Measurements from ENCODE around the gene ACADS. TPM values are rescaled to one million over a fixed set of nuclear protein-coding genes. Genes with fewer than 3 reads are reported as not detected.
"Not testable (repeated sequence)": the region's sequence is repeated elsewhere in the genome, so short reads cannot be mapped to it uniquely, and the experiment has no call there.

The ACADS gene
- total RNA-seq, 4 donors from 2014 or later = 1.2 to 46.1 (median 13.9) TPM

- Histone ChIP-seq H3K9me3 (no peaks in the 10 kb centered on the region), H3K36me3 (no peaks in the 10 kb centered on the region), H3K4me1 (no peaks in the 10 kb centered on the region), H3K27ac (peak overlapping the region; percentile 51 to 80), H3K4me3 (peak overlapping the region; percentile 34 to 59), H3K27me3 (no peaks in the 10 kb centered on the region)
- intact Hi-C loops (cut with DNase I; ENCODE audit: low total_unique reads) = no loop called here
- no peak for TF ChIP-seq POLR2A (IDR thresholded peaks at IDR 0.05)
- TF ChIP-seq, protein P1, sequence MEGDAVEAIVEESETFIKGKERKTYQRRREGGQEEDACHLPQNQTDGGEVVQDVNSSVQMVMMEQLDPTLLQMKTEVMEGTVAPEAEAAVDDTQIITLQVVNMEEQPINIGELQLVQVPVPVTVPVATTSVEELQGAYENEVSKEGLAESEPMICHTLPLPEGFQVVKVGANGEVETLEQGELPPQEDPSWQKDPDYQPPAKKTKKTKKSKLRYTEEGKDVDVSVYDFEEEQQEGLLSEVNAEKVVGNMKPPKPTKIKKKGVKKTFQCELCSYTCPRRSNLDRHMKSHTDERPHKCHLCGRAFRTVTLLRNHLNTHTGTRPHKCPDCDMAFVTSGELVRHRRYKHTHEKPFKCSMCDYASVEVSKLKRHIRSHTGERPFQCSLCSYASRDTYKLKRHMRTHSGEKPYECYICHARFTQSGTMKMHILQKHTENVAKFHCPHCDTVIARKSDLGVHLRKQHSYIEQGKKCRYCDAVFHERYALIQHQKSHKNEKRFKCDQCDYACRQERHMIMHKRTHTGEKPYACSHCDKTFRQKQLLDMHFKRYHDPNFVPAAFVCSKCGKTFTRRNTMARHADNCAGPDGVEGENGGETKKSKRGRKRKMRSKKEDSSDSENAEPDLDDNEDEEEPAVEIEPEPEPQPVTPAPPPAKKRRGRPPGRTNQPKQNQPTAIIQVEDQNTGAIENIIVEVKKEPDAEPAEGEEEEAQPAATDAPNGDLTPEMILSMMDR (IDR thresholded peaks at IDR 0.05) = no peak
- no peak for DNase-seq
These were observed 421 bp upstream of the ACADS start for GRCh38 chr12:120725151-120725658.

GRCh38 chr12:120726510-120726793, 826 bp downstream of the ACADS start:
- no peaks in the 10 kb centered on the region for H3K36me3 ChIP-seq
- H3K4me3 ChIP-seq = peak overlapping the region in 1 of 2 donors; percentile 59
- no peaks in the 10 kb centered on the region for H3K9me3 ChIP-seq
- H3K27me3 ChIP-seq = no peaks in the 10 kb centered on the region
- intact Hi-C loops (cut with DNase I; ENCODE audit: low total_unique reads) = no loop called here
- no peak for DNase-seq
- H3K4me1 ChIP-seq = no peaks in the 10 kb centered on the region
- peak overlapping the region in 1 of 2 donors; percentile 80 for H3K27ac ChIP-seq
- TF ChIP-seq, protein P1 (IDR thresholded peaks at IDR 0.05) = no peak
- TF ChIP-seq POLR2A (IDR thresholded peaks at IDR 0.05) = no peak

DNA sequence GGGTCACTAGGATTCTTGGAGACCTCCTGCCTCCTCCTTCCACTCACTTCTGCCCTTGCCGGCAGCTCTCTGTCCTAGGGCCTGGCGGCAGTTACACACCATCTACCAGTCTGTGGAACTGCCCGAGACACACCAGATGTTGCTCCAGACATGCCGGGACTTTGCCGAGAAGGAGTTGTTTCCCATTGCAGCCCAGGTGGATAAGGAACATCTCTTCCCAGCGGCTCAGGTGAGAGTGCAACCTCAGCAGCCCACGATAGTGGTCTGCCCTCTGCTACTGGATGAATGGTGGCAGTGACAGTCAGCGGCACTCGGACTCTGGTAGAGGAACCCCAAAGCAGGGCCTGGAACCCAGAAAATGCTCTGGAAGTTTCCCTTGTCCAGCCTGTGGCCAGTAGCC, 1.3 kb downstream of the ACADS start:
- no peak for DNase-seq
- H3K27ac ChIP-seq = no peak overlapping the region
- no peaks in the 10 kb centered on the region for H3K9me3 ChIP-seq
- H3K36me3 ChIP-seq = no peaks in the 10 kb centered on the region
- H3K4me3 ChIP-seq = no peak overlapping the region
- intact Hi-C loops (cut with DNase I; ENCODE audit: low total_unique reads) = no loop called here
- TF ChIP-seq, protein P1 (IDR thresholded peaks at IDR 0.05) = no peak
- TF ChIP-seq POLR2A (IDR thresholded peaks at IDR 0.05) = no peak
- H3K4me1 ChIP-seq = no peaks in the 10 kb centered on the region
- H3K27me3 ChIP-seq = no peaks in the 10 kb centered on the region

GRCh38 chr12:120732198-120732597, 6.6 kb downstream of the ACADS start:
- H3K36me3 ChIP-seq; H3K27me3 ChIP-seq; H3K4me3 ChIP-seq; H3K27ac ChIP-seq; H3K4me1 ChIP-seq; H3K9me3 ChIP-seq; intact Hi-C loops (cut with DNase I; ENCODE audit: low total_unique reads); DNase-seq: not testable (repeated sequence)

DNA sequence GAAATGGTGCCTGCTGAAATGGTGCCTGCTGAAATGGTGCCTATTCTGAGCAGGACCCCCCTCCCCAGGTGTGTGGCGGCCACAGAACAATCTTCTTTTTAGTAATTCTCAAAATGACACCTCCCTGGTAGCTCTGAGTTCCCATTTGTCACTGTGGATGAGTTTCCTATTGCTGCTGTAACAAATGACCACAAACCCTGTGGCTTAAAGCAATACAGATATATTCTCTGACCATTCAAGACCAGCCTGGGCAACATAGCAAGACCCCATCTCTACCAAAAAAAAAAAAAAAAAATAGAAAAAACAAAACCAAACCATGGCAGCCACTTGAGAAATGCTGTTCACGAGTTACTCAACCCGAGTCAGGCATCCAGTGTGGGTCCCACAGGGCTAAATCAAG, 7.9 kb downstream of the ACADS start:
- TF ChIP-seq POLR2A (IDR thresholded peaks at IDR 0.05) = no peak
- TF ChIP-seq, protein P1 (IDR thresholded peaks at IDR 0.05) = no peak
- Histone ChIP-seq H3K9me3 (no peaks in the 10 kb centered on the region), H3K4me1 (no peaks in the 10 kb centered on the region), H3K27ac (no peak overlapping the region), H3K27me3 (no peaks in the 10 kb centered on the region), H3K36me3 (no peaks in the 10 kb centered on the region), H3K4me3 (no peak overlapping the region)
- DNase-seq = no peak
- intact Hi-C loops (cut with DNase I; ENCODE audit: low total_unique reads) = no loop called here

DNA sequence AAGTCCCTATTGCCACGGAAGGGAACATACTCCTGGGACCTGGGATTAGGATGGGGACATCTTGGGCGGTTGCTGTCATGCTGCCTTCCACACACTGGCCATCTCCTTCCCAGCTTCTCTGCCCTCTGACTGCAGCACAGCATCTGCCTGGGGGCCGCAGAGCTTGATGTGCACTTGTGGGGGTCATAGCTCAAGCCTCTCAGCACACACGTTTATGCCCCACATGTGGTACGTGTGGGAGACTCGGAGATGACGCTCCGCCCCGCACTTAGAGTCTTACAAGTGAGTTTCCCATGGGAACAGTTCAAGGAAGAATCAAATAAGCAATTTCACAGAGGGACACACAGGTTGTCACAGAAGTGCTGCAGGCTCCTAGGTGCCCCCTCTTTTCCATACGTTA, 8.6 kb downstream of the ACADS start:
- no peaks in the 10 kb centered on the region for H3K36me3 ChIP-seq
- H3K27ac ChIP-seq = no peak overlapping the region
- intact Hi-C loops (cut with DNase I; ENCODE audit: low total_unique reads) = no loop called here
- H3K4me1 ChIP-seq = no peaks in the 10 kb centered on the region
- TF ChIP-seq, protein P1 (IDR thresholded peaks at IDR 0.05) = no peak
- TF ChIP-seq POLR2A (IDR thresholded peaks at IDR 0.05) = no peak
- H3K4me3 ChIP-seq = no peak overlapping the region
- no peaks in the 10 kb centered on the region for H3K27me3 ChIP-seq
- no peak for DNase-seq
- H3K9me3 ChIP-seq = no peaks in the 10 kb centered on the region

Data from uterus (tissue), 4 donors.